Measurements from ENCODE around the gene SARS2.

GRCh38 chr19:38956264-38956663, 25.7 kb upstream of the SARS2 start:
- no peak for TF ChIP-seq REST (IDR thresholded peaks at IDR 0.05; ENCODE audit: insufficient read depth in 1 of 2, low read depth in 2 of 2, low read length in 2 of 2)
- no peak for TF ChIP-seq SIN3A (IDR thresholded peaks at IDR 0.05; ENCODE audit: borderline replicate concordance, insufficient read depth, low read length)
- no peak for TF ChIP-seq TAF1 (IDR thresholded peaks at IDR 0.05; ENCODE audit: borderline replicate concordance, insufficient read depth, low read length)

Data from PFSK-1 (cell line).